GM21825 (cell line): Measurements from ENCODE around the gene MEGF6.

Source experiments
- ATAC-seq: cut with Tn5 transposase; IDR thresholded peaks from one replicate; pipeline ENCODE4 v1.9.1; 2021; ENCODE audit warnings: mild to moderate bottlenecking, moderate library complexity; ENCODE audit not compliant: unreplicated experiment

The MEGF6 gene

DNA sequence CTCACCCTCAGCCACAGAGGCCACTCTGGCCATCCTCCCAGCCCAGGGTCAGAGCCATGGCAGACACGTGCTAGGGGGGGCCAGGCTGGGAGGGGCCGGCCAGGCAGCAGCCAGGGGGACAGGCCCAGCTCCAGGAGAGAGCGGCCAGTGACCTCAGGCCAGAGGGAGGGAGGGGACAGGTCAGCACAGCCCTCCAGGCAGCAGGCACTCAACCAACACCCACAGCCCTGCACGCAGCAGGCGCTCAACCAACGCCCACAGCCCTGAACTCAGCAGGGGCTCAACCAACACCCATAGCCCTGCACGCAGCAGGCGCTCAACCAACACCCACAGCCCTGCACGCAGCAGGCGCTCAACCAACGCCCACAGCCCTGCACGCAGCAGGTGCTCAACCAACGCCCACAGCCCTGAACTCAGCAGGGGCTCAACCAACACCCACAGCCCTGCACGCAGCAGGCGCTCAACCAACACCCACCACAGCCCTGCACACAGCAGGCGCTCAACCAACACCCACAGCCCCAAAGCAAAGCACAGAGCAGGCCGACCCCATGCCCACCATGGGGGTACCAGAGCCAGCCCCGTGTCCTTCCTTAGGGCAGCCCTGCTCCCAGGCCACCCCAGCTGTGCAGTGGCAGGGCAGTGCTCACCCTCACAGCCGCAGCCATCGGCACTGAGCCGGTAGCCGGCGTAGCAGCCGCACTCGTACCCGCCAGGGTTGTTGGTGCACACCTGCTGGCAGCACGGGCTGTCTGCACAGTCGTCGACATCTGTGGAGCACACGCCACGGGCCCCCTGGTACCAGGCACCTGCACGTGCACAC is 101.0 kb downstream of the MEGF6 start:
- no peak for ATAC-seq

DNA sequence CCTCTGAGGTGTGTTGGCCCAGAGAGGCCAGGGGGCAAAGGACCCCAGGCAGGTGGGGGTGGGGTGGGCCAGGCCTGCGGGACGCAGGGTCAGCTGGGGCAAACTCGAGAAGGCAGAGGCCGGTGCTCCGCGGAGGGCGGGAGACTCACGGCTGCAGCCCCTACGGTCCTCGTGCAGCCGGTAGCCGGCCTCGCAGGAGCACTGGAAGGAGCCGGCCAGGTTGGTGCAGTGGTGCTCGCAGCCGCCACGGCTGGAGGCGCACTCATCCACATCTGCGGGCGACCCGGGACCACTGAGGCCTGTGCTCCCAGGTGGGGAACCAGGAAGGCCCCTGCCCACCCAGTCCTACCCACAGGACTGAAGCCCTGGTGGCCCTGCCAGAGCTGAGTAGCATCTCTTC is 101.6 kb downstream of the MEGF6 start:
- no peak for ATAC-seq

DNA sequence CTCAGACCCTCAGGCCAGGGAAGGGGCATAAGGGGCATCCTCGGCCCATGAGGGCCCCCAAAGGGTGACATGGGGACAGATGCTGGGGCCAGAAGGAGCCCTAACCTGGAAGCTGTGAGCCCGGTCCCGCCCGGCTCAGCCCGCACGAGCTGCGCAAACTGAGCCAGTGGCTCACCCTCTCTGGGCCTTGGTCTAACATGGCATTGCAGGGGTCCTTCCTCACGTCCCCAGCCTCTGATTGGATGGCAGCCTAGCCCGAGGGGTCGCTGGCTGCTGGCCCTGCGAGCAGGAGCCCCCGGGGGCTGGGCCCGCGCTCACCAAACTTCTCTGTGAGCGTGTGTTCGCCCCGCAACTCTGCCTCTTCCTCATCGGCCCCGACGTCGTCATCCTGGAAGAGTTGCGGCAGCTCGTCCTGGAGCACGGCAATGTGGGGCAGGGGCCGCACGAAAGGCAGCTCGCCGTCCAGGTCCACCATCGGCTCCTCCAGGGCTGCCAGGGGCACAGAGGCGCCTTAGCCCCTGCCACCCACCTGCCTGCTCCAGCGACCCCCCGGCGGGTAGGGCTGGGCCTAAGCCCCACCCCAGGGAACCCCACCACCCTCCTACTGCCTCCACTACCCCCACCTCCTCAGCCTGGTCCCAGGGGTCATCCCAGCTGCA is 102.4 kb downstream of the MEGF6 start:
- ATAC-seq, result no peak

DNA sequence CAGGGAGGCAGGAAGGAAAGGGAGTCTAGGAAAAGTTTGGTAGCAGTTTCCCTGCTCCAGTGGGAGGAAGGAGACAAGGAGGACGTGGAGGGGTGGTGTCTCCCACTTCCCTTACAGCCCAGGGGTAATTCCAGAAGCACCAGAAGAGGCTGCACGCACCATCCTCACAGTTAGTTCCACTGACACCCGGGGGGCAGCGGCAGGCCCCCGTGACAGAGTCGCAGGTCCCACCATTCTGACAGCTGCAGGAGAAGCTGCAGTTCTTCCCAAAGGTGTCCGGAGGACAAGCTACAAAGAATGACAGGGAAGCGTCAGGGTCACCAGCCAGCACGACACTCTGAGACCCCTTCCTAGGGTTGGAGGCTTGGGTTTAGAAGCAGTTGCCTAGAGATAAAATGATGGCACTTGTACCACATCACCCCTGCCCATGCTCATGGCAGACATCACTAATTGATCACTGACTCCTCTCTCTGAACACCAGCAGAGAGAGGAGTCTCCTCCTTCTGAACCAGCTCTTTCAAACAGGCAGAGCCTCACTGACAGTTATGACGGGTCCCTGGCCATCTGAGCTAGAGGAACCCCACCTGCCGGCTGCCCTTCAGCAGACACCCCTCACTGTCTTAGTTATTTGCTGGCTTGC is 103.6 kb downstream of the MEGF6 start:
- no peak for ATAC-seq

DNA sequence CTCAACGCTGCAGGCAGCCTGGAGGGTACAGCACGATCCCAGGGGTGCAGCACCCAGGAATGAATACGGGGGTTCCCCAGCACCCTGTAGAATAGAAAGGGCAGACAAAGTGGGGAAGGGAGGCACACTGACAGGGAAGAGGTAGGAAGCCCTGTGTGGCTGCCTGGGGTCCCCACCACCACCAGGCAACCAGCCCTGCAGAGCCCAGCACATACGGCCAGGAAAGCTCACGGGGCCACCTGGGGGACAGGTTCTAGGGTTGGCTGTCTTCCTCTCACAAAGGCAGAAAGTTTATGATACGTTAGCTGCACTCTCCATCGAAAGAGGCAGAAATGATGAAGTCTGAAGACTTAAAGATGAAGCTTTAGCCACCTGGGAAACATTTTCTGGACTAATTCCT is 104.4 kb downstream of the MEGF6 start:
- no peak for ATAC-seq

DNA sequence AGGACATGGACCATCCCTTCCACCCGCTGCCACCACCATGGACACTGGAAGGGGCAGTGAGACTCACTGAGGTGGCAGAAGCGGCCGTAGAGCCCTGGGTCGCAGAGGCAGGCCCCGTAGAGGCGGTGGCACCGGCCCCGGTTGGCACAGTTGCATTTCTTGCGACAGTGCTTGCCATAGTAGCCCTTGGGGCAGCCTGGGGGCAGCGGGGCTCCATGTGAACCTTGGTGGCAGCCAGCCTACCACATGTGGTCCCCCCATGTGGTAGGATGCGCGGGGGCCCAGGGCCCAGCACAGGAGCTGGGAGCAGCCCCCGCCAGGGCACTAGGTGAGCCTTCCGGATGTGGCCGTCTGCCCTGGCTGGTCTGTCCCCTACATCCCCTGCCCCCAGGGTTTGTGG is 105.3 kb downstream of the MEGF6 start:
- ATAC-seq, result no peak

DNA sequence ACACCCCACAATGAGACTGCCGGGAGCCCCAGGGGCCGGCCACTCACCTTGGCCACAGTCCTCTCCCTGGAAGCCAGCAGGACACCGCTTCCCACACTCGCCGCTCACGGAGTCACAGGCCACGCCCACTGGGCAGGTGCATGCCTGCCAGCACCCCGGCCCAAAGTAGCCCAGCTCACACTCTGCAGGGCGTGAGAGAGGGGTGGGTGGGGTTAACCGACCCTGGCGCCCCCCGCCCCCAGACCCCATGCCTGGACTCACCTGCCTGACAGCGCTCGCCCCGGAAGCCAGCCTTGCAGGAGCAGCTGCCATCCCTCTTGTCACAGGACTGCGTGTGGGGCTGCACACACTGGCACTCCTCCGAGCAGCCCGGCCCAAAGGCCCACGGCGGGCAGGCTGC is 106.1 kb downstream of the MEGF6 start:
- ATAC-seq, result no peak

GRCh38 chr1:3504822-3505153 is 106.5 kb downstream of the MEGF6 start:
- no peak for ATAC-seq

- ATAC-seq, result no peak
Measured at GRCh38 chr1:3504151-3504821, 107.0 kb downstream of the MEGF6 start.

GRCh38 chr1:3503525-3503886 is 107.8 kb downstream of the MEGF6 start:
- no peak for ATAC-seq

DNA sequence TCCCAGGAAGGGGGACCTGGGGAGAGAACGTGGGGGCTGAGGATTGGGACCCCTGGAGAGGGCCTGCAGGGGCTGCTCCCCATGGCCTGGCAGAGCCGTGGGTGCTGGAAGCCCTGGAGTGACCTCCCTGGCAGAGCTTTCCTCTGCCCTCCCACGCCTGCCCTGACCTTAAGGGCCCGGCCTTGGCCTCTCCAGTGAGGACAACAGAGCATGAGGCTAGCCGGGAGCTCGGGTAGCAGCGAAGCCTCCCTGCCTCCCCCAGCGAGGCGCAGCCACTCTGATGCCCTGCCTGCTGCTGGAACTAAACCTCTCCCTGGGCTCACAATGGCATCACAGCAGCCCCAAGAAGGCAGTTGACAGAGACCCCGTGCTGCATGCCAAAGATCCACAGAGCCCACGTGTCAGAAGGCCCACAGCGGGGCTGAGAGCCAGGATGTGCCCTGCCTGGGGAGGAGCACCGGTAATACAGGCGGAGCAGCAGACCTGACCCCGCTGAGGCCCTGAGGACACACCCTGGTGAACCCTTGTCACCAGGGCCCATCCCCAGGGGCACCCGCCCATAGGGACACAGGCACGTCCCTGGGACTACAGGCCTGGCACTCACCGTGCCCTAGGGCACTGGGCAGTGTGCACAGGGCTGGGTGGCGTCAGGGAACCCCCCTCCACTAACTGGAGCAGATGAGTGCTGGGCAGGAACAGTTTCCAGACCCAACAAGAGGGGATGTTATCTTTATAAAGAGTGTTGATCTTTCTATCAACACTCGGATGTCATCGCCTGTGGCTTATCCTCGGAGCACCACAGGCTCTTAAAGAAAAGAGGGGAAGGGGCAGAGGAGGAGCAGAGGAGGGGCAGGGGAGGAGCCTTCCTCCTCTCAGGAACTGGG is 108.4 kb downstream of the MEGF6 start:
- no peak for ATAC-seq

GRCh38 chr1:3501856-3502640 is 109.3 kb downstream of the MEGF6 start:
- ATAC-seq, result no peak

GRCh38 chr1:3501437-3501836 is 109.9 kb downstream of the MEGF6 start:
- ATAC-seq, result no peak

DNA sequence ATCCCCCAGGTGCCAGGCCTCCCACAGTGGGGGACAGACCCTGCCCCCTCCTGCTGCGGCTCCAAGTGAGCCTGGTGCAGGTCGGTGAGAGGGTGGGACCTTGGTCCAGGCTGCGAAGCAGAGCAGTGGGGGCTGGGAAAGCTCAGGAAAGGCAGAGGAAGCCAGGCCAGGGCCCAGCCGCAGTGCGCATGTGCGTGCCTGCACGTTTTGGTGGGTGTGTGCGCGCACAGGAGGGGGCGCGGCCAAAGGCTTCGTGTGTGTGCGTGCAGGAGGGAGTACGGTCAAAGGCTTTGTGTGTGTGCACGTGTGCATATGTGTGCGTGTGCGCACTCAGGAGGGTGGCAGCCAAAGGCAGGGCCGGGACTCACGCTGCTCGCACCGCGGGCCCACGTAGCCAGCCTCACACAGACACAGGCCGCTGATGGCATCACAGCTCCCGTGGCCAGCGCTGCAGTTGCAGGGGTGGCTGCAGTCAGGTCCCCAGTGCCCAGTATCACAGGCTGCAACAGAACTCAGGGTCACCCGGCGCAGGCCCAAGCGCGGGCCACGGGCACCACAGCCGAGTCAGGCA is 111.0 kb downstream of the MEGF6 start:
- ATAC-seq, result no peak

- no peak for ATAC-seq
Measured at GRCh38 chr1:3499611-3500010, 111.7 kb downstream of the MEGF6 start.

- ATAC-seq, result no peak
Measured at GRCh38 chr1:3498986-3499385, 112.3 kb downstream of the MEGF6 start.

- ATAC-seq, result no peak
Measured at GRCh38 chr1:3498246-3498930, 112.9 kb downstream of the MEGF6 start.

GRCh38 chr1:3497521-3497920 is 113.8 kb downstream of the MEGF6 start:
- ATAC-seq, result no peak

DNA sequence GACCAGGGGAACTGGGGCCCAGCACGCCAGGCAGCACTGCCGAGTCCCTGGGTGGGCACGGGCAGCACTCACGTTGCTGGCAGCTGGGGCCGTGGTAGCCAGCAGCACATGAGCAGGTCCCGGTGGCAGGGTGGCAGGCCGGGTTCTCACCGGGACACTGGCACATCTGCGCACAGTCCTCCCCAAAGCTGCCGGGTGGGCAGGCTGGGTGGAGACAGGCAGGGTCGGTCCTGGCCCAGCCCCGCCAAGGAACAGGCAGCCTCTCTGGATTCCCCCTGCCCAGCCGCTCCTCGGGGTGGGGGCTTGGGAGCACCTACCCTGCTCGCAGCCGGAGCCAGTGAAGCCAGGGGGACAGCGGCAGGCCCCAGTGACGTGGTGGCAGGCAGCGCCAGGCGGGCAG is 114.4 kb downstream of the MEGF6 start:
- ATAC-seq, result no peak
